ENCODE results near the gene RALGAPA1.

- TF ChIP-seq, protein P1, sequence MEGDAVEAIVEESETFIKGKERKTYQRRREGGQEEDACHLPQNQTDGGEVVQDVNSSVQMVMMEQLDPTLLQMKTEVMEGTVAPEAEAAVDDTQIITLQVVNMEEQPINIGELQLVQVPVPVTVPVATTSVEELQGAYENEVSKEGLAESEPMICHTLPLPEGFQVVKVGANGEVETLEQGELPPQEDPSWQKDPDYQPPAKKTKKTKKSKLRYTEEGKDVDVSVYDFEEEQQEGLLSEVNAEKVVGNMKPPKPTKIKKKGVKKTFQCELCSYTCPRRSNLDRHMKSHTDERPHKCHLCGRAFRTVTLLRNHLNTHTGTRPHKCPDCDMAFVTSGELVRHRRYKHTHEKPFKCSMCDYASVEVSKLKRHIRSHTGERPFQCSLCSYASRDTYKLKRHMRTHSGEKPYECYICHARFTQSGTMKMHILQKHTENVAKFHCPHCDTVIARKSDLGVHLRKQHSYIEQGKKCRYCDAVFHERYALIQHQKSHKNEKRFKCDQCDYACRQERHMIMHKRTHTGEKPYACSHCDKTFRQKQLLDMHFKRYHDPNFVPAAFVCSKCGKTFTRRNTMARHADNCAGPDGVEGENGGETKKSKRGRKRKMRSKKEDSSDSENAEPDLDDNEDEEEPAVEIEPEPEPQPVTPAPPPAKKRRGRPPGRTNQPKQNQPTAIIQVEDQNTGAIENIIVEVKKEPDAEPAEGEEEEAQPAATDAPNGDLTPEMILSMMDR (IDR thresholded peaks at IDR 0.05; ENCODE audit: low read depth, low read length, poor library complexity, severe bottlenecking): no peak
- TF ChIP-seq EZH2phosphoT487 (IDR thresholded peaks at IDR 0.05; ENCODE audit: borderline replicate concordance, low read length): no peak
Measured at GRCh38 chr14:35750202-35750904, 58.7 kb downstream of the RALGAPA1 start.

Data from DOHH2 (cell line).